Ascending aorta (tissue), 2 donors: ENCODE data around the gene LOXL3. TPM values are rescaled to one million over a fixed set of nuclear protein-coding genes. Genes with fewer than 3 reads are reported as not detected.

ENCODE experiments used
- DNase-seq, 2 donors: peaks; one replicate each; pipeline ENCODE4 v3.0.0-alpha.2; 2019; ENCODE audit warnings: low spot score in 2 of 2
- H3K27ac ChIP-seq, 2 donors: fragments of 200-600 bp; sonication (generic); one replicate each; pipeline ENCODE4 v1.5.1; 2016 to 2017; ENCODE audit warnings: mild to moderate bottlenecking in 1 of 2
- H3K27me3 ChIP-seq: fragments of 200-600 bp; sonication (generic); one replicate; pipeline ENCODE4 v1.5.1; 2017
- H3K36me3 ChIP-seq, 2 donors: fragments of 200-600 bp; sonication (generic); one replicate each; pipeline ENCODE4 v1.5.1; 2016
- H3K4me1 ChIP-seq, 2 donors: fragments of 200-600 bp; sonication (generic); one replicate each; pipeline ENCODE4 v1.5.1; 2016 to 2017; ENCODE audit warnings: mild to moderate bottlenecking in 1 of 2
- H3K4me3 ChIP-seq, 2 donors: fragments of 200-600 bp; sonication (generic); one replicate each; pipeline ENCODE4 v1.5.1; 2016 to 2017; ENCODE audit warnings: mild to moderate bottlenecking in 1 of 2
- H3K9me3 ChIP-seq, 2 donors: fragments of 200-600 bp; sonication (generic); one replicate each; pipeline ENCODE4 v1.5.1; 2016
- intact Hi-C: fragments of 100-400 bp; cut with DNase I; formaldehyde crosslinking; loops from one replicate; pipeline ENCODE4 v1.15.1; 2023
- total RNA-seq: library from RNA; depleted of rRNA; stranded (reverse); fragments of >200 nt; gene quantifications from one replicate; pipeline ENCODE4 v1.1.0, GENCODE V29; 2016
- TF ChIP-seq, protein P1 (sequence below), 3 experiments: fragments of 200-600 bp in 2 of 3; fragments of 450-650 bp in 1 of 3; sonication (generic) in 2 of 3; IDR thresholded peaks; one replicate each; pipeline ENCODE4 v1.5.1; 2016 to 2019; ENCODE audit warnings: antibody characterized with exemption in 3 of 3, mild to moderate bottlenecking in 1 of 3, moderate library complexity in 1 of 3

The LOXL3 gene, protein sequence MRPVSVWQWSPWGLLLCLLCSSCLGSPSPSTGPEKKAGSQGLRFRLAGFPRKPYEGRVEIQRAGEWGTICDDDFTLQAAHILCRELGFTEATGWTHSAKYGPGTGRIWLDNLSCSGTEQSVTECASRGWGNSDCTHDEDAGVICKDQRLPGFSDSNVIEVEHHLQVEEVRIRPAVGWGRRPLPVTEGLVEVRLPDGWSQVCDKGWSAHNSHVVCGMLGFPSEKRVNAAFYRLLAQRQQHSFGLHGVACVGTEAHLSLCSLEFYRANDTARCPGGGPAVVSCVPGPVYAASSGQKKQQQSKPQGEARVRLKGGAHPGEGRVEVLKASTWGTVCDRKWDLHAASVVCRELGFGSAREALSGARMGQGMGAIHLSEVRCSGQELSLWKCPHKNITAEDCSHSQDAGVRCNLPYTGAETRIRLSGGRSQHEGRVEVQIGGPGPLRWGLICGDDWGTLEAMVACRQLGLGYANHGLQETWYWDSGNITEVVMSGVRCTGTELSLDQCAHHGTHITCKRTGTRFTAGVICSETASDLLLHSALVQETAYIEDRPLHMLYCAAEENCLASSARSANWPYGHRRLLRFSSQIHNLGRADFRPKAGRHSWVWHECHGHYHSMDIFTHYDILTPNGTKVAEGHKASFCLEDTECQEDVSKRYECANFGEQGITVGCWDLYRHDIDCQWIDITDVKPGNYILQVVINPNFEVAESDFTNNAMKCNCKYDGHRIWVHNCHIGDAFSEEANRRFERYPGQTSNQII
- 19.8 TPM for total RNA-seq

DNA sequence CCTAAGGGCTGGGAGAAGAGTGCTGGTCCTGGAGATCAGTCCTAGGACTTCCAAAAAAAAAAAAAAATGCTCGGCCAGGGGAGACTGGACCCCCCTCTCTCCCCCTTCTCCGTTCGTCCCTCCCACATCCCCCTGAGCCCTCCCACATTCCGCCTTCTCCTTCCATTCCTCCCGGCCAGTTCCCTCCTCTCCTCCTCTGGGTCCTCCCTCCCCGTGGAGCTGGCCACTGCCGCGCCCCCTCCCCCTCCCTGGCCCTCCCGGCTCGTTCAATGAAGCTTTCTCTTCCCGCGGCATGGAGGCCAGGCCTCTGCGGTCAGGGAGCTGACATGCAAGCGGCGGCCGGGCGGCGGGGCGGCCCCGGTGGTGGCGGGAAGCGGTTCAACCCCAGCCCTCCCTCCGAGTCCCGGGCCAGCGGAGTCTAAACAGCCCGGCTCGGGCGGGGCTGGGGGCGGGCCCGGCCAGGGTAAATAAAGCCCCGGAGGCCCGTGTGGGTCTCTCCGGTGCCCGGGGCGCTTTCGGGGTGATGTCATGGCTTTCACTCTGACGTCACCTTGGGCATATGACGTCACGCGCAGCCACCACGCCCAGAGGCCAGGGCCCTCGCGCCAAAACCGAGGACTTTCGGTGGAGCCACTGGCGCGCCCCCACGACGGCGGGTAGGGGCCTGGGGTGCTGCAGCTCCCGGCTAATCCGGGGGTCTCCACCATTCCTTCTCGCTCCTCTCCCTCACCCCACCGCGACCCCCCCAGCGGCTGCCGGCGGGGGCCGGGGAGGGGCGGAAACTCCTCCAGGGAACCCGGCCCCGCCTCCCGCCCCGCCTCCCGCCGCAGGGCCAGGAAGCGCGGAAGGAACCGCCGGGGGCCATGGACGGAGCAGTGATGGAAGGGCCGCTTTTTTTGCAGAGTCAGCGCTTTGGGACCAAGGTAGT, at the start of gene LOXL3, which contains the start of gene DOK1:
TSS of gene LOXL3 (minus strand) at position 51 of the 928 bp plus-strand sequence. CDS start 1,308 bp downstream, outside the sequence.
TSS of gene DOK1 (plus strand) at position 829 of the 928 bp plus-strand sequence. CDS start at position 864, 35 bp downstream.
- intact Hi-C loops: loop anchor here (1.0 to 2.0 kb wide), 4 partner anchors 25 to 71 kb away; partner anchors contain the start of genes AUP1, HTRA2, PCGF1 and TTC31
- peak within 1 kb of the TSS; percentile 69 to 75 for H3K4me3 ChIP-seq
- TF ChIP-seq, protein P1, sequence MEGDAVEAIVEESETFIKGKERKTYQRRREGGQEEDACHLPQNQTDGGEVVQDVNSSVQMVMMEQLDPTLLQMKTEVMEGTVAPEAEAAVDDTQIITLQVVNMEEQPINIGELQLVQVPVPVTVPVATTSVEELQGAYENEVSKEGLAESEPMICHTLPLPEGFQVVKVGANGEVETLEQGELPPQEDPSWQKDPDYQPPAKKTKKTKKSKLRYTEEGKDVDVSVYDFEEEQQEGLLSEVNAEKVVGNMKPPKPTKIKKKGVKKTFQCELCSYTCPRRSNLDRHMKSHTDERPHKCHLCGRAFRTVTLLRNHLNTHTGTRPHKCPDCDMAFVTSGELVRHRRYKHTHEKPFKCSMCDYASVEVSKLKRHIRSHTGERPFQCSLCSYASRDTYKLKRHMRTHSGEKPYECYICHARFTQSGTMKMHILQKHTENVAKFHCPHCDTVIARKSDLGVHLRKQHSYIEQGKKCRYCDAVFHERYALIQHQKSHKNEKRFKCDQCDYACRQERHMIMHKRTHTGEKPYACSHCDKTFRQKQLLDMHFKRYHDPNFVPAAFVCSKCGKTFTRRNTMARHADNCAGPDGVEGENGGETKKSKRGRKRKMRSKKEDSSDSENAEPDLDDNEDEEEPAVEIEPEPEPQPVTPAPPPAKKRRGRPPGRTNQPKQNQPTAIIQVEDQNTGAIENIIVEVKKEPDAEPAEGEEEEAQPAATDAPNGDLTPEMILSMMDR (IDR thresholded peaks at IDR 0.05): peak in 1 of 3 experiments; percentile 9
- H3K27me3 ChIP-seq: no peaks in the 10 kb centered on the region
- no peaks in the 10 kb centered on the region for H3K9me3 ChIP-seq
- DNase-seq: peak; percentile 50 to 94
- no peaks in the 10 kb centered on the region for H3K36me3 ChIP-seq
- H3K27ac ChIP-seq: peak within 1 kb of the TSS; percentile 90 to 94
- H3K4me1 ChIP-seq: peaks cover 5 to 20% of the 10 kb centered on the region in 2 donors

DNA sequence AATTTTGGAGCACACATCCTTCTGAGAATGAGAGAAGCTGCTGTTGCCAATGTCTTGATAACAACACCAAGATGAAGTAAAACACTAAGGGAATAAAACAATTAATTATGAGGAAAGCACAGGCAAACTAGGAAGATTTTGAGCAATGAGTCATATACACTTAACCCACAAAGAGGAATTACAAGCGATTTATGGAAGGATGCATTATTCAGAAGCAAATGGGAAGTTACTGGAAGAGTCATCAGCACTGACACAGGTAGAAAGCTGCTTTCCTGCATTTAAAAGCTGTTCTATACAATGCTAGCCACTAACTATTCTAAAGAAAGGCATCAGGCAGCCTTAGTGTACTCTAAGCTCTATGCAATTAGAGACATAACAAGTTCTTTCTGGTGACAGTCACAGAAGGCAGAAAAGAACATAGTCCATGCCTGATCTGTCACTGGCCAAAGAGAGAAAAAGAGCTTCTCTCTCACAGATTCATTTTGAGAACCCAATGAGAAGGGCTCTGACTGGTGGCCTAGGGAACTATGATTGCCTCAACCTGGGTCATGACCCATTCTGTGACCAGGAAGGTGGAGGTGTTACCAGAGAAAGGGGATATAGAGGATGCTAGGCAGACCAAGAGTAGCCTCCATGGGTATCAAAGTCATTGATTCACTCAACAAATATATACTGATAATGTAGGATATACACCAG, 49.0 kb upstream of the LOXL3 start:
- Histone ChIP-seq H3K27ac (no peak overlapping the region), H3K4me1 (no peaks in the 10 kb centered on the region), H3K9me3 (no peaks in the 10 kb centered on the region), H3K36me3 (no peaks in the 10 kb centered on the region), H3K27me3 (no peaks in the 10 kb centered on the region), H3K4me3 (no peak overlapping the region)
- intact Hi-C loops: no loop called here
- TF ChIP-seq, protein P1 (IDR thresholded peaks at IDR 0.05): no peak
- DNase-seq: no peak

DNA sequence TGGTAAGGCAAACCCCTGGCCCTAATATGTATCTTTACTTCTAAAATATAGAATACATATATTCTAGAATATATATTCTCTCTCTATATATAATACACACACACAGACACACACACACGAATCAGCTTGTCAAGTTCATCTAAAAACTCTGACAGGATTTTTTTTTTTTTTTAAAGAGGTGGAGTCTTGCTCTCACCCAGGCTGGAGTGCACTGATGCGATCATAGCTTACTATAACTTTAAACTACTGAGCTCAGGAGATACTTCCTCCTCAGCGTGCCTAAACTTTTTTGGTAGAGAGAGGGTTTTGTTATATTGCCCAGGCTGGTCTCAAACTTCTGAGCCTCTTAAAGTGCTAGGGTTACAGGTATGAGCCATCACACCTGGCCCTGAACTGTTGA, 45.9 kb upstream of the LOXL3 start:
- Histone ChIP-seq H3K4me1 (no peaks in the 10 kb centered on the region), H3K27ac (no peak overlapping the region), H3K36me3 (no peaks in the 10 kb centered on the region), H3K9me3 (no peaks in the 10 kb centered on the region), H3K27me3 (peaks cover 5% of the 10 kb centered on the region), H3K4me3 (no peak overlapping the region)
- TF ChIP-seq, protein P1 (IDR thresholded peaks at IDR 0.05): no peak
- no peak for DNase-seq
- intact Hi-C loops: no loop called here

DNA sequence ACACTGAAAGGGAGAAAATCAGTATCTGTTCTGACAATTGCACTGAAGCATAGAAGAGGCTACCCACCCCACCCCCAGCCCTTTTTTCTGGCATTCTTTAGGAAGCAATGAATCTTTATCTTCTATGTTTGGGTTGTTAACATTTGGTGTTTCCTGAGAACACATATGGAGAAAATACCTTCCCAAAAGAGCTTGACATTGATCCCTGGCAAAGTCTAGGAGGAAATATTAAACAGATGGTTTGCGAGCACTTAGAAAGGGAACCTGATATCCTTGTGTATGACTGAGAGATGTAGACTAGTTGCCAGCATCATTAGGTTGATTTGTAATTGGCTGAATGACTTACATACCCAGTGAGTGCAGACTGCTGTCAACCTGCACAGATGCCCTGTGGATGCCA, 43.7 kb upstream of the LOXL3 start:
- no peaks in the 10 kb centered on the region for H3K36me3 ChIP-seq
- no peak overlapping the region for H3K27ac ChIP-seq
- no peak for DNase-seq
- peaks cover 5% of the 10 kb centered on the region for H3K27me3 ChIP-seq
- intact Hi-C loops: no loop called here
- TF ChIP-seq, protein P1 (IDR thresholded peaks at IDR 0.05): no peak
- no peaks in the 10 kb centered on the region for H3K9me3 ChIP-seq
- no peak overlapping the region for H3K4me3 ChIP-seq
- no peaks in the 10 kb centered on the region for H3K4me1 ChIP-seq
